Neural cell (in vitro differentiated cells): ENCODE data around the gene RNF149. TPM values are rescaled to one million over a fixed set of nuclear protein-coding genes. Genes with fewer than 3 reads are reported as not detected.

Experiments used
- H2AFZ ChIP-seq: fragments of 200-600, 300-800 bp; sonication (generic), shearing (Covaris generic); 2 replicates; pipeline ENCODE4 v1.6.0; 2014; ENCODE audit warnings: low read depth, mild to moderate bottlenecking, antibody characterized with exemption, low read length, moderate library complexity
- H3F3A ChIP-seq: fragments of 200-600 bp; shearing (Covaris generic); 2 replicates; pipeline ENCODE4 v1.6.1; 2016; ENCODE audit warnings: mild to moderate bottlenecking, moderate library complexity, mixed read lengths, antibody characterized with exemption, low read length; ENCODE audit not compliant: insufficient read depth, poor library complexity, severe bottlenecking
- H3K27ac ChIP-seq: fragments of 200-600, 300-800 bp; sonication (generic), shearing (Covaris generic); 2 replicates; pipeline ENCODE4 v1.5.1; 2014; ENCODE audit warnings: mild to moderate bottlenecking, low read length, moderate library complexity
- H3K27me3 ChIP-seq: fragments of 300-800, 200-600 bp; sonication (generic), shearing (Covaris generic); 2 replicates; pipeline ENCODE4 v1.6.0; 2014; ENCODE audit warnings: mild to moderate bottlenecking, low read depth, low read length, moderate library complexity; ENCODE audit not compliant: insufficient read depth
- H3K36me3 ChIP-seq: fragments of 300-800, 200-600 bp; sonication (generic), shearing (Covaris generic); 2 replicates; pipeline ENCODE4 v1.5.1; 2014; ENCODE audit warnings: mild to moderate bottlenecking, antibody characterized with exemption, low read length, moderate library complexity; ENCODE audit not compliant: insufficient read depth
- H3K4me2 ChIP-seq: fragments of 300-800, 200-600 bp; sonication (generic), shearing (Covaris generic); 2 replicates; pipeline ENCODE4 v1.6.0; 2014; ENCODE audit warnings: mild to moderate bottlenecking, low read length
- H3K4me3 ChIP-seq: fragments of 300-800, 200-600 bp; sonication (generic), shearing (Covaris generic); 2 replicates; pipeline ENCODE4 v1.5.1; 2014; ENCODE audit warnings: mild to moderate bottlenecking, low read length, moderate library complexity
- H3K79me2 ChIP-seq: fragments of 200-600 bp; shearing (Covaris generic); replicated peaks from 2 replicates; pipeline ENCODE4 v1.6.0; 2014; ENCODE audit warnings: mild to moderate bottlenecking, low read length, moderate library complexity; ENCODE audit not compliant: insufficient read depth
- H3K9ac ChIP-seq: fragments of 300-800, 200-600 bp; sonication (generic), shearing (Covaris generic); 2 replicates; pipeline ENCODE4 v1.6.1; 2016; ENCODE audit warnings: mild to moderate bottlenecking, low read length, mixed read lengths
- H3K9me2 ChIP-seq: fragments of 200-600 bp; shearing (Covaris generic); 2 replicates; pipeline ENCODE4 v1.6.1; 2016; ENCODE audit warnings: mild to moderate bottlenecking, low read length, mixed read lengths; ENCODE audit not compliant: insufficient read depth
- H3K9me3 ChIP-seq: fragments of 200-600, 300-800 bp; sonication (generic), shearing (Covaris generic); 2 replicates; pipeline ENCODE4 v1.6.1; 2016; ENCODE audit warnings: mild to moderate bottlenecking, mixed run types, low read length, moderate library complexity, mixed read lengths
- H4K20me1 ChIP-seq: fragments of 200-600 bp; shearing (Covaris generic); 2 replicates; pipeline ENCODE4 v1.6.1; 2016; ENCODE audit warnings: mild to moderate bottlenecking, mixed run types; ENCODE audit not compliant: insufficient read depth
- EP300 ChIP-seq: fragments of 450-650 bp; conservative IDR thresholded peaks from 2 replicates; pipeline ENCODE4 v1.6.1; 2014; ENCODE audit warnings: antibody characterized with exemption, mild to moderate bottlenecking, moderate library complexity; ENCODE audit not compliant: poor library complexity, severe bottlenecking
- EZH2 ChIP-seq: fragments of 200-600, 300-800 bp; shearing (Covaris generic), sonication (generic); IDR thresholded peaks from 2 replicates; pipeline ENCODE4 v1.6.1; 2014; ENCODE audit warnings: antibody characterized with exemption, low read length, borderline replicate concordance, mild to moderate bottlenecking; ENCODE audit not compliant: insufficient read depth, poor library complexity, severe bottlenecking
- MXI1 ChIP-seq: fragments of 450-650 bp; conservative IDR thresholded peaks from 2 replicates; pipeline ENCODE4 v1.6.1; 2014; ENCODE audit warnings: antibody characterized with exemption, mild to moderate bottlenecking; ENCODE audit not compliant: poor library complexity, severe bottlenecking
- POLR2AphosphoS5 ChIP-seq: IDR thresholded peaks from 2 replicates; pipeline ENCODE4 v1.6.1; 2012
- RAD21 ChIP-seq: fragments of 450-650 bp; conservative IDR thresholded peaks from 2 replicates; pipeline ENCODE4 v1.6.1; 2014; ENCODE audit warnings: antibody characterized with exemption, mild to moderate bottlenecking, moderate library complexity
- SMC3 ChIP-seq: fragments of 450-650 bp; conservative IDR thresholded peaks from 2 replicates; pipeline ENCODE4 v1.6.1; 2014; ENCODE audit warnings: antibody characterized with exemption, mild to moderate bottlenecking, moderate library complexity; ENCODE audit not compliant: poor library complexity
- TAF1 ChIP-seq: IDR thresholded peaks from 2 replicates; pipeline ENCODE4 v1.6.1; 2012; ENCODE audit warnings: low read depth
- polyA plus RNA-seq: library from polyadenylated mRNA; depleted of rRNA; stranded (reverse); fragments of >200 nt; gene quantifications from 2 replicates; pipeline ENCODE4 v1.2.3, GENCODE V29; 2014
- TF ChIP-seq, protein P1 (sequence below): IDR thresholded peaks from 2 replicates; pipeline ENCODE4 v1.6.1; 2012; ENCODE audit warnings: borderline replicate concordance
- TF ChIP-seq, protein P2 (sequence below): fragments of 450-650 bp; IDR thresholded peaks from 2 replicates; pipeline ENCODE4 v1.5.1; 2014; ENCODE audit warnings: antibody characterized with exemption, mild to moderate bottlenecking, moderate library complexity; ENCODE audit not compliant: poor library complexity, severe bottlenecking

Gene RNF149
- polyA plus RNA-seq, 1 donor from 2014 or later: 39.7 TPM

DNA sequence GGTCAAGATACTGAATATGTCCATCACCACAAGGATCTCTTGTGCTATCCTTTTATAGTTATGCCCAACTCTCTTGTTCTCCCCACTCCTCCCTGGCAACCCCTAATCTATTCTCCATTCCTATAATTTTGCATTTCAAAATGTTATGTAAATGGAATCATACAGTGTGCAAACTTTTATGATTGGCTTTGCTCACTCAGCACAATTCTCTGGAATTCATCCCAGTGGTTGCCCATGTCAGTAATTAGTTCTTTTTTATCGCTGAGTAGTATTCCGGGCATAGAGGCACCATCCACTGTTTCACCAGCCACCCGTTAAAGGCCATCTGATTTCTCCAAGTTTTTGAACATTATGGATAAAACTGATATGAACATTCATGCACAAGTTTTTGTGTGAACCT, 38.4 kb upstream of the RNF149 start:
- TF ChIP-seq EZH2: no peak
- TF ChIP-seq POLR2AphosphoS5: no peak
- TF ChIP-seq MXI1: no peak
- TF ChIP-seq TAF1: no peak
- no peaks in the 10 kb centered on the region for H3K79me2 ChIP-seq
- no peaks in the 10 kb centered on the region for H4K20me1 ChIP-seq
- no peaks in the 10 kb centered on the region for H3K27me3 ChIP-seq
- H3K4me3 ChIP-seq: no peak overlapping the region
- H3K9ac ChIP-seq: no peak overlapping the region
- H2AFZ ChIP-seq: no peak overlapping the region
- H3F3A ChIP-seq: no peaks in the 10 kb centered on the region
- H3K27ac ChIP-seq: no peak overlapping the region
- no peaks in the 10 kb centered on the region for H3K36me3 ChIP-seq
- no peaks in the 10 kb centered on the region for H3K9me3 ChIP-seq
- H3K4me2 ChIP-seq: no peak overlapping the region
- no peaks in the 10 kb centered on the region for H3K9me2 ChIP-seq

DNA sequence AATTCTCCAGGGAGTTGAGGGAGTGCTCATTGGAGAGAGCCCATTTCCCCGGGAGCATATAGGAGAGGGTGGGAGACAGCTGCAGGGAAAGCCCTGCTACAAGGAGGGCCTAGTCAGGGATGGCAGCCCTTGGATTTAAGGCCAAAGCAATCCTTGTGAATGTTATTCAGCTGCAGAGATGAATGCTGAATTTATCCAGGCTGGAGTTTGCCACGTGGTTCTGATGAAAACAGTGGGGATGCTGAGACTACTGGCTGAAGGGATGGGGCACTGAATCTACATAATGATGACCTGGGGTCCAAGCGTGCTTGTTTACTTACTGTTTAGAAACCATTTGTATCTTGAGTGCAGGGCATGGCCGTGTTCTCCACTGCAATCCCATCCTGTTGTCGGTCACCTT, 35.6 kb upstream of the RNF149 start:
- Histone ChIP-seq H3K27me3 (no peaks in the 10 kb centered on the region), H3K9me2 (no peaks in the 10 kb centered on the region), H3F3A (no peaks in the 10 kb centered on the region), H3K9me3 (no peaks in the 10 kb centered on the region), H3K27ac (no peak overlapping the region), H3K36me3 (no peaks in the 10 kb centered on the region), H3K4me2 (no peak overlapping the region), H3K4me3 (no peak overlapping the region), H4K20me1 (no peaks in the 10 kb centered on the region), H3K79me2 (no peaks in the 10 kb centered on the region), H3K9ac (no peak overlapping the region), H2AFZ (no peak overlapping the region)
- TF ChIP-seq, protein P1, sequence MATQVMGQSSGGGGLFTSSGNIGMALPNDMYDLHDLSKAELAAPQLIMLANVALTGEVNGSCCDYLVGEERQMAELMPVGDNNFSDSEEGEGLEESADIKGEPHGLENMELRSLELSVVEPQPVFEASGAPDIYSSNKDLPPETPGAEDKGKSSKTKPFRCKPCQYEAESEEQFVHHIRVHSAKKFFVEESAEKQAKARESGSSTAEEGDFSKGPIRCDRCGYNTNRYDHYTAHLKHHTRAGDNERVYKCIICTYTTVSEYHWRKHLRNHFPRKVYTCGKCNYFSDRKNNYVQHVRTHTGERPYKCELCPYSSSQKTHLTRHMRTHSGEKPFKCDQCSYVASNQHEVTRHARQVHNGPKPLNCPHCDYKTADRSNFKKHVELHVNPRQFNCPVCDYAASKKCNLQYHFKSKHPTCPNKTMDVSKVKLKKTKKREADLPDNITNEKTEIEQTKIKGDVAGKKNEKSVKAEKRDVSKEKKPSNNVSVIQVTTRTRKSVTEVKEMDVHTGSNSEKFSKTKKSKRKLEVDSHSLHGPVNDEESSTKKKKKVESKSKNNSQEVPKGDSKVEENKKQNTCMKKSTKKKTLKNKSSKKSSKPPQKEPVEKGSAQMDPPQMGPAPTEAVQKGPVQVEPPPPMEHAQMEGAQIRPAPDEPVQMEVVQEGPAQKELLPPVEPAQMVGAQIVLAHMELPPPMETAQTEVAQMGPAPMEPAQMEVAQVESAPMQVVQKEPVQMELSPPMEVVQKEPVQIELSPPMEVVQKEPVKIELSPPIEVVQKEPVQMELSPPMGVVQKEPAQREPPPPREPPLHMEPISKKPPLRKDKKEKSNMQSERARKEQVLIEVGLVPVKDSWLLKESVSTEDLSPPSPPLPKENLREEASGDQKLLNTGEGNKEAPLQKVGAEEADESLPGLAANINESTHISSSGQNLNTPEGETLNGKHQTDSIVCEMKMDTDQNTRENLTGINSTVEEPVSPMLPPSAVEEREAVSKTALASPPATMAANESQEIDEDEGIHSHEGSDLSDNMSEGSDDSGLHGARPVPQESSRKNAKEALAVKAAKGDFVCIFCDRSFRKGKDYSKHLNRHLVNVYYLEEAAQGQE: no peak
- TF ChIP-seq RAD21 (no peak), TAF1 (no peak), SMC3 (no peak), POLR2AphosphoS5 (no peak), EP300 (no peak), EZH2 (no peak), MXI1 (no peak)
- TF ChIP-seq, protein P2, sequence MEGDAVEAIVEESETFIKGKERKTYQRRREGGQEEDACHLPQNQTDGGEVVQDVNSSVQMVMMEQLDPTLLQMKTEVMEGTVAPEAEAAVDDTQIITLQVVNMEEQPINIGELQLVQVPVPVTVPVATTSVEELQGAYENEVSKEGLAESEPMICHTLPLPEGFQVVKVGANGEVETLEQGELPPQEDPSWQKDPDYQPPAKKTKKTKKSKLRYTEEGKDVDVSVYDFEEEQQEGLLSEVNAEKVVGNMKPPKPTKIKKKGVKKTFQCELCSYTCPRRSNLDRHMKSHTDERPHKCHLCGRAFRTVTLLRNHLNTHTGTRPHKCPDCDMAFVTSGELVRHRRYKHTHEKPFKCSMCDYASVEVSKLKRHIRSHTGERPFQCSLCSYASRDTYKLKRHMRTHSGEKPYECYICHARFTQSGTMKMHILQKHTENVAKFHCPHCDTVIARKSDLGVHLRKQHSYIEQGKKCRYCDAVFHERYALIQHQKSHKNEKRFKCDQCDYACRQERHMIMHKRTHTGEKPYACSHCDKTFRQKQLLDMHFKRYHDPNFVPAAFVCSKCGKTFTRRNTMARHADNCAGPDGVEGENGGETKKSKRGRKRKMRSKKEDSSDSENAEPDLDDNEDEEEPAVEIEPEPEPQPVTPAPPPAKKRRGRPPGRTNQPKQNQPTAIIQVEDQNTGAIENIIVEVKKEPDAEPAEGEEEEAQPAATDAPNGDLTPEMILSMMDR: no peak
